PFSK-1 (cell line): ENCODE results near the gene KLHDC7B.

Experiments used
- FOXP2 ChIP-seq: optimal IDR thresholded peaks from 2 replicates; pipeline ENCODE3; 2011; ENCODE audit warnings: borderline replicate concordance, control low read depth, inconsistent platforms; ENCODE audit not compliant: insufficient read depth; ENCODE audit errors: extremely low read length, extremely low read depth
- POLR2AphosphoS5 ChIP-seq: IDR thresholded peaks from 2 replicates; pipeline ENCODE4 v1.6.1; 2012; ENCODE audit warnings: low read depth, mild to moderate bottlenecking, control low read depth, low read length, moderate library complexity
- SIN3A ChIP-seq: IDR thresholded peaks from 2 replicates; pipeline ENCODE4 v1.6.1; 2012; ENCODE audit warnings: mild to moderate bottlenecking, low read length, moderate library complexity, borderline replicate concordance; ENCODE audit not compliant: insufficient read depth
- TAF1 ChIP-seq: IDR thresholded peaks from 2 replicates; pipeline ENCODE4 v1.6.1; 2012; ENCODE audit warnings: low read length, control low read depth, borderline replicate concordance; ENCODE audit not compliant: insufficient read depth
- TF ChIP-seq, protein P1 (sequence below), 2 experiments: IDR thresholded peaks; 2 replicates each; pipeline versions ENCODE4 v1.6.1 to v1.8.0; 2011 to 2012; ENCODE audit warnings: low read depth in 2 of 2, low read length in 2 of 2, control low read depth in 1 of 2, inconsistent platforms in 1 of 2, mild to moderate bottlenecking in 1 of 2, moderate library complexity in 1 of 2; ENCODE audit not compliant: insufficient read depth in 1 of 2

GRCh38 chr22:50567721-50568252, 22.1 kb downstream of the KLHDC7B start:
- TF ChIP-seq POLR2AphosphoS5 = no peak
- no peak for TF ChIP-seq TAF1
- TF ChIP-seq SIN3A = no peak
- TF ChIP-seq FOXP2 = no peak
- TF ChIP-seq, protein P1, sequence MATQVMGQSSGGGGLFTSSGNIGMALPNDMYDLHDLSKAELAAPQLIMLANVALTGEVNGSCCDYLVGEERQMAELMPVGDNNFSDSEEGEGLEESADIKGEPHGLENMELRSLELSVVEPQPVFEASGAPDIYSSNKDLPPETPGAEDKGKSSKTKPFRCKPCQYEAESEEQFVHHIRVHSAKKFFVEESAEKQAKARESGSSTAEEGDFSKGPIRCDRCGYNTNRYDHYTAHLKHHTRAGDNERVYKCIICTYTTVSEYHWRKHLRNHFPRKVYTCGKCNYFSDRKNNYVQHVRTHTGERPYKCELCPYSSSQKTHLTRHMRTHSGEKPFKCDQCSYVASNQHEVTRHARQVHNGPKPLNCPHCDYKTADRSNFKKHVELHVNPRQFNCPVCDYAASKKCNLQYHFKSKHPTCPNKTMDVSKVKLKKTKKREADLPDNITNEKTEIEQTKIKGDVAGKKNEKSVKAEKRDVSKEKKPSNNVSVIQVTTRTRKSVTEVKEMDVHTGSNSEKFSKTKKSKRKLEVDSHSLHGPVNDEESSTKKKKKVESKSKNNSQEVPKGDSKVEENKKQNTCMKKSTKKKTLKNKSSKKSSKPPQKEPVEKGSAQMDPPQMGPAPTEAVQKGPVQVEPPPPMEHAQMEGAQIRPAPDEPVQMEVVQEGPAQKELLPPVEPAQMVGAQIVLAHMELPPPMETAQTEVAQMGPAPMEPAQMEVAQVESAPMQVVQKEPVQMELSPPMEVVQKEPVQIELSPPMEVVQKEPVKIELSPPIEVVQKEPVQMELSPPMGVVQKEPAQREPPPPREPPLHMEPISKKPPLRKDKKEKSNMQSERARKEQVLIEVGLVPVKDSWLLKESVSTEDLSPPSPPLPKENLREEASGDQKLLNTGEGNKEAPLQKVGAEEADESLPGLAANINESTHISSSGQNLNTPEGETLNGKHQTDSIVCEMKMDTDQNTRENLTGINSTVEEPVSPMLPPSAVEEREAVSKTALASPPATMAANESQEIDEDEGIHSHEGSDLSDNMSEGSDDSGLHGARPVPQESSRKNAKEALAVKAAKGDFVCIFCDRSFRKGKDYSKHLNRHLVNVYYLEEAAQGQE (IDR thresholded peaks at IDR 0.05; ENCODE audit: insufficient read depth in 1 of 2, low read depth in 2 of 2, low read length in 2 of 2) = no peak
